Breast epithelium (tissue), 3 donors: ENCODE measurements around the gene AOC1.

Source experiments
- CTCF ChIP-seq, 3 donors: fragments of 450-650 bp; IDR thresholded peaks; one replicate each; pipeline ENCODE4 v1.5.1; 2016 to 2017; ENCODE audit warnings: antibody characterized with exemption in 3 of 3, mild to moderate bottlenecking in 3 of 3, moderate library complexity in 3 of 3
- POLR2AphosphoS5 ChIP-seq, 3 donors: sonication (generic); formaldehyde crosslinking; IDR thresholded peaks; one replicate each; pipeline ENCODE4 v1.6.1; 2017; ENCODE audit warnings: antibody characterized with exemption in 3 of 3

DNA sequence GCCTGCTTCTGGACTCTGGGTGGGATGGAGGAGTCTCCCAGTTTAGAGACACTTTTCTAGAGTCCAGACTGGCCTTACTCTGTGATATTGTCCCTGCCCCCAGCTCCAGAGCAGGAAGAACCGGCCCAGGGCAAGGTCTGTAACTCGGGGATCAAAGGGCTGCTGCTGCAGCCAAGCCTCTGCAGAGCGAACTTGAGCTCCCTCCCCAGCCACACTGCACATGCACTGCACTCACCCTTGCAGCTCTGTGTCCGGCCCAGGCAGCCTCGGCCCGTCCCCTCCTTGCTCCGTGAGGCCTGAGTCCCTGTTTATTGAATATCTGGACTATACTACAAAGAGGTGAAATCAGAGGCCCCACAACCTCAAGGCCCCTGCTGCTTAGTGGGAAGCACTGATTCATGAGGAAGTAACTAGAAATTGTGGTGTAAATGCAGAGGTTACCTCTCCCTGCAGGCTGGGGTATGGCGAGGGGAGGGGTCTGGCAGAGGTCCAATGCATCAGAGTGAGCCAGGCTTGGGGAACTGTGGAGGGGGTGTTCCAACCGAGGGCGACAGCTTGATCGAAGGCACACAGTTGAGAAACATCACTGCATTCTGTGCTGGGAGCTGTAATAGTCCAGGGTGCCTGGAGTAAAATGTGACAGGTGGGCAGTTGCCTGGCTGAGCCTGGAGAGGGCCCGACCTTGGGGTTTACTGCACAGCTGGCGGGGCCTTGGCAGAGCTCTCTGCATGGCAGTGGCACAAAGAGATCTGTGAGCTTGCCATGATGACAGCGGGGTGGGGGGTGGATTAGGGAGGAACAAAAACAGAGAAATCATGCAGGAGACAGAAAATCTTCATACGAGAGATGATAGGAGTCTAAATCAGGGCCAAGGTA is 49.1 kb downstream of the AOC1 start:
- TF ChIP-seq POLR2AphosphoS5 (IDR thresholded peaks at IDR 0.05) (no peak), CTCF (IDR thresholded peaks at IDR 0.05) (no peak)
